Thoracic aorta (tissue), 2 donors: Measurements from ENCODE around the gene CARMIL1. TPM values are rescaled to one million over a fixed set of nuclear protein-coding genes. Genes with fewer than 3 reads are reported as not detected.

Source experiments
- ATAC-seq: fragments of 150-250 bp; one replicate; pipeline ENCODE4 v1.8.0; 2017; ENCODE audit warnings: low read depth; ENCODE audit not compliant: insufficient number of reproducible peaks, low FRiP score
- DNase-seq: peaks from one replicate; pipeline ENCODE4 v3.0.0-alpha.2; 2020; ENCODE audit warnings: low spot score
- H3K27ac ChIP-seq, 2 donors: fragments of 200-600 bp; sonication (generic); 1 replicate in 1 of 2; 2 replicates in 1 of 2; pipeline ENCODE4 v1.5.1; 2016; ENCODE audit warnings: mild to moderate bottlenecking in 2 of 2, moderate library complexity in 2 of 2
- H3K27me3 ChIP-seq: fragments of 200-600 bp; sonication (generic); replicated peaks from 2 replicates; pipeline ENCODE4 v1.6.0; 2016; ENCODE audit warnings: mild to moderate bottlenecking; ENCODE audit not compliant: insufficient read depth
- H3K36me3 ChIP-seq: fragments of 200-600 bp; sonication (generic); one replicate; pipeline ENCODE4 v1.5.1; 2016
- H3K4me1 ChIP-seq, 2 donors: fragments of 200-600 bp; sonication (generic); 1 replicate in 1 of 2; 2 replicates in 1 of 2; pipeline versions ENCODE4 v1.5.1 to v1.6.0; 2016; ENCODE audit warnings: low read depth in 2 of 2, mild to moderate bottlenecking in 1 of 2; ENCODE audit not compliant: control insufficient read depth in 1 of 2
- H3K4me3 ChIP-seq: fragments of 200-600 bp; sonication (generic); 2 replicates; pipeline ENCODE4 v1.5.1; 2016; ENCODE audit warnings: mild to moderate bottlenecking
- H3K9me3 ChIP-seq: fragments of 200-600 bp; sonication (generic); 2 replicates; pipeline ENCODE4 v1.5.1; 2016
- CTCF ChIP-seq: fragments of 200-600 bp; sonication (generic); IDR thresholded peaks from one replicate; pipeline ENCODE4 v1.5.1; 2019; ENCODE audit warnings: antibody characterized with exemption
- total RNA-seq, 2 donors: library from RNA; depleted of rRNA; stranded (reverse); fragments of >200 nt; gene quantifications; one replicate each; pipeline versions ENCODE4 v1.1.0 to v1.2.3, GENCODE V29; 2016

Gene CARMIL1
- total RNA-seq, 2 donors from 2014 or later: 60.4 to 63.0 TPM

DNA sequence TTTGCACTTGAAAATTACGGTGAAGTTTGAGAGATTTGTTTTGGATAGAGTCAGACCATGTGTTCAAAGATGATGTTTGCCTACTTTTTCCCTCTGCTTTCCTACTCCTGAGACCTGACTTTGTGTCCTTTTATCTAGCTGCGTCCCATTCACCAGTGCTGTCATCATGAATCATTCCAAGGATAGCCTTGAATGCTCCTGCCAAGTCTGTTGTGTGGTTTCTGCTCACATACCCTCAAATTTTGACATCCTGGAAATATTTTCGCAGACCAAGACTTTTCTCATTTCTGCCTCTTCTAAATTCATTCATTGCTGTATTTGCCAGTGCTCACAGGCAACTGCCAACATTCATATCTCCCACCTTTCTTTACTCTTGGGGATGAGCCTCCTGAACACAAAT is 197.0 kb downstream of the CARMIL1 start:
- H3K27ac ChIP-seq: no peak overlapping the region
- no peak for DNase-seq
- no peaks in the 10 kb centered on the region for H3K27me3 ChIP-seq
- no peaks in the 10 kb centered on the region for H3K4me1 ChIP-seq
- no peaks in the 10 kb centered on the region for H3K9me3 ChIP-seq
- ATAC-seq: no peak
- peaks cover 6% of the 10 kb centered on the region for H3K36me3 ChIP-seq
- TF ChIP-seq CTCF: no peak
- H3K4me3 ChIP-seq: no peak overlapping the region

DNA sequence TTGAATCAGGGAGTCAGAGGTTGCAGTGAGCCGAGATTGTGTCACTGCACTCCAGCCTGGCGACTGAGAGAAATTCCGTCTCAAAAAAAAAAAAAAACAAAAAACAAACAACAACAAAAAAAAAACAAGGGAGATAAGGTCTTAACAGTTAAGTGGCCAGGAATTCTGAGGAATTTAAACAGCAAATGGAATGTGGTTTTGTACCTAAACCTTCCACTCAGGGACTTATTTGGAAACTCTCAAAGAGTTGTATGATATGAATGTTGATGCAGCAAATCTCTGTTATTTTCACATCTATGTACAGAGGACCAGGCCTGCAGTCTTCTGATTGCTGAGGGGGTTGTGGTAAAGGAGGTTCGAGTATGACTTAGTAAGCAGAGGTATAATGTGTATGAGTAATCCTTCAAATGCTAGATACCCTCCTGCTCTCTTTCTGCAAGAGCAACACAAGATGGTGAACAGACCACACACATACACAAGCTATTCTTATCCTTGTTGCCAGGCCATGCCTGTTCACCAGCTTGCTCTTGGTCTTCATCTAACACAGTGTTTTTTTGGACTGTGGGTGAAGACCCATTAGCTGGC is 197.9 kb downstream of the CARMIL1 start:
- no peak for TF ChIP-seq CTCF
- H3K27me3 ChIP-seq: no peaks in the 10 kb centered on the region
- ATAC-seq: no peak
- H3K9me3 ChIP-seq: no peaks in the 10 kb centered on the region
- no peak for DNase-seq
- peaks cover 8% of the 10 kb centered on the region for H3K36me3 ChIP-seq
- no peak overlapping the region for H3K27ac ChIP-seq
- no peaks in the 10 kb centered on the region for H3K4me1 ChIP-seq
- no peak overlapping the region for H3K4me3 ChIP-seq

DNA sequence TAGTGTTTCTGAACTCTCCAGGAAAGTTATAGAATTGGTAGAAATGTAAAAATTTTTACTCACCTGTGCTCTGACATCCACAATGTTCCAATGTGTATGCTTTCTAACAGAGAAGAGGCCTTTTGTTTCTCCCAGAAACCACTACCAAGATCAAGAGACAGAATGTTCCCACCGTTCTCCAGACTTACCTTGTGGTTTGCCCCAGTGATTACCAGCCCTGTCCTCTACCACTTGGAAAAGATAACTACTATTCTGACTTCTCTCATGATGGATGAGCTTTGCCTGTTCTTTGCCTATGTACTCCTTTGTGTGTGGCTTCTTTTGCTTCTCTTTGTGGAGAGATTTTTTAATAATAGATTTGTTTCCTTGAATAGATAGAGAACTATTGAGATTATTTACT is 199.8 kb downstream of the CARMIL1 start:
- DNase-seq: no peak
- no peaks in the 10 kb centered on the region for H3K27me3 ChIP-seq
- H3K27ac ChIP-seq: no peak overlapping the region
- no peak overlapping the region for H3K4me3 ChIP-seq
- peaks cover 6% of the 10 kb centered on the region for H3K36me3 ChIP-seq
- no peaks in the 10 kb centered on the region for H3K4me1 ChIP-seq
- no peaks in the 10 kb centered on the region for H3K9me3 ChIP-seq
- no peak for ATAC-seq
- no peak for TF ChIP-seq CTCF

- DNase-seq (no peak), ATAC-seq (no peak)
- TF ChIP-seq CTCF: no peak
- H3K27ac ChIP-seq: no peak overlapping the region
- no peaks in the 10 kb centered on the region for H3K9me3 ChIP-seq
- peaks cover 9% of the 10 kb centered on the region for H3K36me3 ChIP-seq
- no peak overlapping the region for H3K4me3 ChIP-seq
- peaks cover 0 to 3% of the 10 kb centered on the region in 2 donors for H3K4me1 ChIP-seq
- H3K27me3 ChIP-seq: no peaks in the 10 kb centered on the region
Measured at GRCh38 chr6:25481267-25481666, 202.1 kb downstream of the CARMIL1 start.

DNA sequence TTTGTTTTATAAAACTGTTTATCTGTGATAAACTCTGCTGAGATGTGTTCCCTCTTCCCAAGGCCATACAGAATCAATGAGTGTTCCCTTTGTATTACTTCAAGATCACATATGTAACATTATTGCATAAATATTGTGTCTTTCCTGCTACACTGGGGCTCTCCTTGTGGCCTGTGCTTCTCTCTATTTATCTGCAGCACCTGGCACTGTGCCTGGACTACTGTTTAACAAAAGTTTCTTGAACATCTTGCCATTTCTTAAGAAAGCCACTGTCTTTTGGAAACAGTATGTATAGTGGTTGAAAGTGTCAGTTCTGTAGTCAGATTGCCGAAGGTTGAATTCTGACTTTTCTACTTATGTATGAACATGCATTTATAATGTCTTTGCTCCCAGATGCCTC is 203.8 kb downstream of the CARMIL1 start:
- no peak for TF ChIP-seq CTCF
- DNase-seq: no peak

More for the DNA sequence above, 203.8 kb downstream of the CARMIL1 start:
- peaks cover 9% of the 10 kb centered on the region for H3K36me3 ChIP-seq
- H3K9me3 ChIP-seq: no peaks in the 10 kb centered on the region
- H3K4me3 ChIP-seq: no peak overlapping the region
- H3K27ac ChIP-seq: no peak overlapping the region
- no peaks in the 10 kb centered on the region for H3K27me3 ChIP-seq
- no peak for ATAC-seq
- H3K4me1 ChIP-seq: peaks cover 0 to 4% of the 10 kb centered on the region in 2 donors
